Astrocyte (in vitro differentiated cells and primary cell): ENCODE measurements around the gene NCAPD3.

Experiments
- CTCF ChIP-seq: IDR thresholded peaks from 2 replicates; pipeline ENCODE4 v1.5.1; 2011; ENCODE audit warnings: low read depth, mild to moderate bottlenecking, inconsistent platforms, low read length, moderate library complexity; ENCODE audit not compliant: insufficient read depth
- EZH2 ChIP-seq: IDR thresholded peaks from 2 replicates; pipeline ENCODE4 v1.6.1; 2012; ENCODE audit warnings: mild to moderate bottlenecking, low read length, inconsistent platforms; ENCODE audit not compliant: insufficient read depth

- TF ChIP-seq EZH2 (no peak), CTCF (no peak)
These were observed 17.6 kb downstream of the NCAPD3 start for GRCh38 chr11:134206185-134206584.
